Astrocyte (in vitro differentiated cells and primary cell): ENCODE results near the gene ACY1. TPM values are rescaled to one million over a fixed set of nuclear protein-coding genes. Genes with fewer than 3 reads are reported as not detected.

ENCODE experiments used
- DNase-seq: peaks from one replicate; pipeline ENCODE4 v3.0.0-alpha.2; 2010; ENCODE audit warnings: low read depth
- FAIRE-seq: peaks from 2 replicates; lab custom pipeline; 2011; peaks lifted over from hg19 to GRCh38; lab: Jason Lieb, UNC
- H2AFZ ChIP-seq: 2 replicates; pipeline ENCODE4 v1.6.0; 2012; ENCODE audit warnings: low read depth, low read length, inconsistent platforms
- H3K27ac ChIP-seq: 2 replicates; pipeline ENCODE4 v1.5.1; 2011; ENCODE audit warnings: low read depth, low read length, inconsistent platforms
- H3K27me3 ChIP-seq: 2 replicates; pipeline ENCODE4 v1.6.0; 2011; ENCODE audit warnings: low read length, inconsistent platforms; ENCODE audit not compliant: insufficient read depth
- H3K36me3 ChIP-seq: 2 replicates; pipeline ENCODE4 v1.5.1; 2011; ENCODE audit warnings: low read length, inconsistent platforms; ENCODE audit not compliant: insufficient read depth
- H3K4me1 ChIP-seq: 2 replicates; pipeline ENCODE4 v1.5.1; 2011; ENCODE audit warnings: low read length, inconsistent platforms; ENCODE audit not compliant: insufficient read depth
- H3K4me2 ChIP-seq: 2 replicates; pipeline ENCODE4 v1.6.0; 2012; ENCODE audit warnings: low read length, inconsistent platforms
- H3K4me3 ChIP-seq: 2 replicates; pipeline ENCODE4 v1.5.1; 2011; ENCODE audit warnings: low read depth, mild to moderate bottlenecking, low read length, inconsistent platforms; ENCODE audit not compliant: insufficient read depth
- H3K79me2 ChIP-seq: 2 replicates; pipeline ENCODE4 v1.6.0; 2012; ENCODE audit warnings: mild to moderate bottlenecking, low read length, inconsistent platforms; ENCODE audit not compliant: insufficient read depth
- H3K9ac ChIP-seq: 2 replicates; pipeline ENCODE4 v1.6.0; 2012; ENCODE audit warnings: mild to moderate bottlenecking, low read length, inconsistent platforms
- H3K9me3 ChIP-seq: 2 replicates; pipeline ENCODE4 v1.5.1; 2012; ENCODE audit warnings: low read depth, mild to moderate bottlenecking, low read length, inconsistent platforms; ENCODE audit not compliant: insufficient read depth
- H4K20me1 ChIP-seq: 2 replicates; pipeline ENCODE4 v1.6.0; 2012; ENCODE audit warnings: low read length, inconsistent platforms; ENCODE audit not compliant: insufficient read depth
- H3K27ac Mint-ChIP-seq: one replicate; pipeline ENCODE4 v1.8.0; 2021; ENCODE audit warnings: mild to moderate bottlenecking, mixed read lengths; ENCODE audit not compliant: unreplicated experiment
- H3K27me3 Mint-ChIP-seq: one replicate; pipeline ENCODE4 v1.8.0; 2021; ENCODE audit warnings: low read depth, mixed read lengths; ENCODE audit not compliant: unreplicated experiment
- H3K36me3 Mint-ChIP-seq: one replicate; pipeline ENCODE4 v1.8.0; 2021; ENCODE audit warnings: low read depth, mixed read lengths; ENCODE audit not compliant: unreplicated experiment
- H3K4me1 Mint-ChIP-seq: one replicate; pipeline ENCODE4 v1.8.0; 2021; ENCODE audit warnings: low read depth, mixed read lengths; ENCODE audit not compliant: unreplicated experiment
- H3K4me3 Mint-ChIP-seq: one replicate; pipeline ENCODE4 v1.8.0; 2021; ENCODE audit warnings: mild to moderate bottlenecking, moderate library complexity, mixed read lengths; ENCODE audit not compliant: unreplicated experiment
- H3K9me3 Mint-ChIP-seq: one replicate; pipeline ENCODE4 v1.8.0; 2021; ENCODE audit warnings: mild to moderate bottlenecking, mixed read lengths; ENCODE audit not compliant: unreplicated experiment
- EZH2 ChIP-seq: IDR thresholded peaks from 2 replicates; pipeline ENCODE4 v1.6.1; 2012; ENCODE audit warnings: mild to moderate bottlenecking, low read length, inconsistent platforms; ENCODE audit not compliant: insufficient read depth
- total RNA-seq: library from RNA; stranded (reverse); gene quantifications from 2 replicates; pipeline ENCODE4 v1.2.1, GENCODE V29; 2021
- TF ChIP-seq, protein P1 (sequence below): IDR thresholded peaks from 2 replicates; pipeline ENCODE4 v1.5.1; 2011; ENCODE audit warnings: low read depth, mild to moderate bottlenecking, inconsistent platforms, low read length, moderate library complexity; ENCODE audit not compliant: insufficient read depth

The ACY1 gene
- total RNA-seq, 1 donor from 2014 or later, result 16.4 TPM

- TF ChIP-seq, protein P1, sequence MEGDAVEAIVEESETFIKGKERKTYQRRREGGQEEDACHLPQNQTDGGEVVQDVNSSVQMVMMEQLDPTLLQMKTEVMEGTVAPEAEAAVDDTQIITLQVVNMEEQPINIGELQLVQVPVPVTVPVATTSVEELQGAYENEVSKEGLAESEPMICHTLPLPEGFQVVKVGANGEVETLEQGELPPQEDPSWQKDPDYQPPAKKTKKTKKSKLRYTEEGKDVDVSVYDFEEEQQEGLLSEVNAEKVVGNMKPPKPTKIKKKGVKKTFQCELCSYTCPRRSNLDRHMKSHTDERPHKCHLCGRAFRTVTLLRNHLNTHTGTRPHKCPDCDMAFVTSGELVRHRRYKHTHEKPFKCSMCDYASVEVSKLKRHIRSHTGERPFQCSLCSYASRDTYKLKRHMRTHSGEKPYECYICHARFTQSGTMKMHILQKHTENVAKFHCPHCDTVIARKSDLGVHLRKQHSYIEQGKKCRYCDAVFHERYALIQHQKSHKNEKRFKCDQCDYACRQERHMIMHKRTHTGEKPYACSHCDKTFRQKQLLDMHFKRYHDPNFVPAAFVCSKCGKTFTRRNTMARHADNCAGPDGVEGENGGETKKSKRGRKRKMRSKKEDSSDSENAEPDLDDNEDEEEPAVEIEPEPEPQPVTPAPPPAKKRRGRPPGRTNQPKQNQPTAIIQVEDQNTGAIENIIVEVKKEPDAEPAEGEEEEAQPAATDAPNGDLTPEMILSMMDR, result no peak
- no peak for TF ChIP-seq EZH2
- H3K27me3 ChIP-seq, result no peaks in the 10 kb centered on the region
- DNase-seq (no peak), FAIRE-seq (no peak)
- no peak overlapping the region for H3K4me2 ChIP-seq
- Mint-ChIP-seq H3K4me1 (peaks cover 10% of the 10 kb centered on the region), H3K27ac (no peak overlapping the region), H3K9me3 (peaks cover 3% of the 10 kb centered on the region), H3K4me3 (no peak overlapping the region), H3K36me3 (peaks cover 31% of the 10 kb centered on the region), H3K27me3 (peaks cover 8% of the 10 kb centered on the region)
- H3K27ac ChIP-seq, result no peak overlapping the region
- H3K4me1 ChIP-seq, result peaks cover 1% of the 10 kb centered on the region
- H3K9me3 ChIP-seq, result no peaks in the 10 kb centered on the region
- H3K36me3 ChIP-seq, result peaks cover 4% of the 10 kb centered on the region
- no peak overlapping the region for H3K4me3 ChIP-seq
- H3K79me2 ChIP-seq, result peaks cover 30% of the 10 kb centered on the region
- peaks cover 68% of the 10 kb centered on the region for H4K20me1 ChIP-seq
- H2AFZ ChIP-seq, result no peak overlapping the region
- H3K9ac ChIP-seq, result no peak overlapping the region
Observed at GRCh38 chr3:51961011-51961410, 22.3 kb upstream of the ACY1 start.

- no peak overlapping the region for H3K27ac ChIP-seq
- peaks cover 9% of the 10 kb centered on the region for H3K4me1 ChIP-seq
- no peak overlapping the region for H3K4me3 Mint-ChIP-seq
- no peak overlapping the region for H2AFZ ChIP-seq
- H3K9ac ChIP-seq, result no peak overlapping the region
- DNase-seq, result no peak
- no peaks in the 10 kb centered on the region for H3K9me3 ChIP-seq
- H4K20me1 ChIP-seq, result peaks cover 66% of the 10 kb centered on the region
- H3K9me3 Mint-ChIP-seq, result peaks cover 3% of the 10 kb centered on the region
- H3K4me3 ChIP-seq, result no peak overlapping the region
- peaks cover 4% of the 10 kb centered on the region for H3K36me3 ChIP-seq
- H3K4me1 Mint-ChIP-seq, result peaks cover 10% of the 10 kb centered on the region
- H3K27me3 Mint-ChIP-seq, result peaks cover 8% of the 10 kb centered on the region
- H3K27me3 ChIP-seq, result no peaks in the 10 kb centered on the region
- no peak overlapping the region for H3K27ac Mint-ChIP-seq
- no peak for FAIRE-seq
- TF ChIP-seq, protein P1, result no peak
- TF ChIP-seq EZH2, result no peak
- no peak overlapping the region for H3K4me2 ChIP-seq
- H3K36me3 Mint-ChIP-seq, result peaks cover 31% of the 10 kb centered on the region
- peaks cover 38% of the 10 kb centered on the region for H3K79me2 ChIP-seq
Observed at GRCh38 chr3:51961602-51962569, 21.4 kb upstream of the ACY1 start.
